ENCODE measurements around the gene ITCH. TPM values are rescaled to one million over a fixed set of nuclear protein-coding genes. Genes with fewer than 3 reads are reported as not detected.

Gene ITCH
- total and polyA plus RNA-seq, 9 of the 15 experiments (the other 6 are each of a cell fraction or from before 2014, with no cell fraction given) = 7.5 to 53.0 (median 22.9) TPM

DNA sequence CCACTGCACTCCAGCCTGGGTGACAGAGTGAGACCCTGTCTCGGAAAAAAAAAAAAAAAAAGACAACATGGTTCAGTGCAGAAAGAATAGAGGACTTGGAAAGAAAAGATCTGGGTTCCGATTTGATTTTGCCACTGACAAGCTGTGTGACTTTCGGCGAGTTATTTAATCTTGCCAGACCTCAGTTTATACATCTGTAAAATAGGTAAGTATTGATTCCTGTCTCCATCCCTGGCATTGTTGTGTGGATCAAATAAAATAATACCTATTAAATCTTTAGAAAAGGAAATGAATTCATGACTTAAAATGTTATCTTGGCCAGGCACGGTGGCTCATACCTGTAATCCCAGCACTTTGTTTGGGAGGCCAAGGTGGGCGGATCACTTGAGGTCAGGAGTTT lies 7.0 kb downstream of the ITCH start:
- H3K79me2 ChIP-seq (ENCODE audit: control insufficient read depth, insufficient read depth, low read length) = peaks cover 61% of the 10 kb centered on the region
- WGBS (ENCODE audit: insufficient coverage, low coverage, missing lambda C conversion rate) = 97% methylated on average over 5 of the region's 6 CpGs

More for the DNA sequence above, 7.0 kb downstream of the ITCH start:
- FAIRE-seq = no peak
- CTCF ChIA-PET (ENCODE audit: low intra/inter-chr PET ratio) = no interaction called here
- no peak overlapping the region for H3K9ac ChIP-seq (ENCODE audit: insufficient read depth in 1 of 2, low read depth in 2 of 2, low read length in 2 of 2)
- TF ChIP-seq NR3C1 (CRISPR knock-in tag; IDR thresholded peaks at IDR 0.05) = no peak
- TF ChIP-seq, protein P1, sequence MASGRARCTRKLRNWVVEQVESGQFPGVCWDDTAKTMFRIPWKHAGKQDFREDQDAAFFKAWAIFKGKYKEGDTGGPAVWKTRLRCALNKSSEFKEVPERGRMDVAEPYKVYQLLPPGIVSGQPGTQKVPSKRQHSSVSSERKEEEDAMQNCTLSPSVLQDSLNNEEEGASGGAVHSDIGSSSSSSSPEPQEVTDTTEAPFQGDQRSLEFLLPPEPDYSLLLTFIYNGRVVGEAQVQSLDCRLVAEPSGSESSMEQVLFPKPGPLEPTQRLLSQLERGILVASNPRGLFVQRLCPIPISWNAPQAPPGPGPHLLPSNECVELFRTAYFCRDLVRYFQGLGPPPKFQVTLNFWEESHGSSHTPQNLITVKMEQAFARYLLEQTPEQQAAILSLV (tag; IDR thresholded peaks at IDR 0.05) = no peak
- no peak for TF ChIP-seq KLF10 (CRISPR knock-in tag; IDR thresholded peaks at IDR 0.05)
- TF ChIP-seq PTTG1 (tag; IDR thresholded peaks at IDR 0.05; ENCODE audit: low read depth) = no peak
- no peak for TF ChIP-seq PRMT5 (CRISPR knock-in tag; IDR thresholded peaks at IDR 0.05)
- TF ChIP-seq ZC3H11A (IDR thresholded peaks at IDR 0.05; ENCODE audit: low read depth, low read length) = no peak
- peak; percentile 90 for TF ChIP-seq RBM25 (IDR thresholded peaks at IDR 0.05; ENCODE audit: low read depth, low read length, severe bottlenecking)
- no peak for TF ChIP-seq PURB (CRISPR knock-in tag; IDR thresholded peaks at IDR 0.05; ENCODE audit: low read depth)
- TF ChIP-seq HCFC1 (IDR thresholded peaks at IDR 0.05; ENCODE audit: low read depth, low read length) = no peak
- TF ChIP-seq SP1 (CRISPR knock-in tag; IDR thresholded peaks at IDR 0.05) = no peak
- TF ChIP-seq, protein P2, sequence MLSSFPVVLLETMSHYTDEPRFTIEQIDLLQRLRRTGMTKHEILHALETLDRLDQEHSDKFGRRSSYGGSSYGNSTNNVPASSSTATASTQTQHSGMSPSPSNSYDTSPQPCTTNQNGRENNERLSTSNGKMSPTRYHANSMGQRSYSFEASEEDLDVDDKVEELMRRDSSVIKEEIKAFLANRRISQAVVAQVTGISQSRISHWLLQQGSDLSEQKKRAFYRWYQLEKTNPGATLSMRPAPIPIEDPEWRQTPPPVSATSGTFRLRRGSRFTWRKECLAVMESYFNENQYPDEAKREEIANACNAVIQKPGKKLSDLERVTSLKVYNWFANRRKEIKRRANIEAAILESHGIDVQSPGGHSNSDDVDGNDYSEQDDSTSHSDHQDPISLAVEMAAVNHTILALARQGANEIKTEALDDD (IDR thresholded peaks at IDR 0.05) = no peak
- TF ChIP-seq ZNF324 (CRISPR knock-in tag; IDR thresholded peaks at IDR 0.05) = no peak
- 0 out of 2 replicates have a peak, but pooled peaks have one; percentile 36 for TF ChIP-seq ADNP (tag; IDR thresholded peaks at IDR 0.05)
- intact Hi-C loops (cut with micrococcal nuclease) = no loop called here
- BruUV-seq (replicated peaks) = no TSS peak
- in situ Hi-C loops (cut with MboI) = no loop called here
- H3K27ac ChIP-seq (ENCODE audit: extremely low read depth, low read depth, low read length) = no peak overlapping the region
- peaks cover 10% of the 10 kb centered on the region; the same call in 1 of the 2 replicates for H4K20me1 ChIP-seq (replicated peaks; ENCODE audit: control insufficient read depth, insufficient read depth, low read length)
- H3K4me3 ChIP-seq = no peak overlapping the region
- no peaks in the 10 kb centered on the region for H3K27me3 ChIP-seq (ENCODE audit: control insufficient read depth in 2 of 2, insufficient read depth in 2 of 2, low read length in 2 of 2)
- H3K36me3 ChIP-seq (ENCODE audit: control insufficient read depth, insufficient read depth, low read length) = peaks cover 67% of the 10 kb centered on the region
- no peak for DNase-seq (ENCODE audit: extremely low read depth in 1 of 4, low spot score in 3 of 4)
- no peak overlapping the region for H2AFZ ChIP-seq (ENCODE audit: low read depth, low read length)
- no peak overlapping the region for H3K4me2 ChIP-seq (ENCODE audit: insufficient read depth, low read length)
- no peak for ATAC-seq
- POLR2A ChIA-PET = no interaction called here
- no peaks in the 10 kb centered on the region for H3K9me1 ChIP-seq (ENCODE audit: control insufficient read depth, insufficient read depth, low read length)
- no peaks in the 10 kb centered on the region for H3K9me3 ChIP-seq (replicated peaks; ENCODE audit: control insufficient read depth, insufficient read depth, low read depth, low read length)
- peaks cover 4 to 15% of the 10 kb centered on the region in 2 experiments; a peak in 2 of 5 replicates for H3K4me1 ChIP-seq (replicated peaks in 1 of 2; ENCODE audit: control insufficient read depth in 2 of 2, insufficient read depth in 2 of 2, low read length in 2 of 2)
